HEK293 (cell line): Measurements from ENCODE around the gene NAALADL2.

ENCODE experiments used
- CTCF ChIA-PET: fragments of 350-600 bp; formaldehyde crosslinking; extraction: SDS; loops from one replicate; lab custom pipeline; 2021; ENCODE audit warnings: antibody characterized with exemption; lab: Yijun Ruan, JAX
- POLR2A ChIA-PET: fragments of 300-600 bp; formaldehyde crosslinking; extraction: SDS; loops from one replicate; lab custom pipeline; 2020; ENCODE audit warnings: antibody characterized with exemption, inconsistent platforms; lab: Yijun Ruan, JAX
- H3K27ac ChIP-seq: fragments of 200-500 bp; sonication (Bioruptor generic); 2 replicates; pipeline ENCODE4 v1.5.1; 2014; ENCODE audit warnings: low read depth, low read length, control low read depth, inconsistent platforms; ENCODE audit errors: extremely low read depth
- H3K36me3 ChIP-seq, 2 experiments: fragments of 200-500 bp in 1 of 2; sonication (Bioruptor generic) in 1 of 2; 1 replicate in 1 of 2; 2 replicates in 1 of 2; pipeline ENCODE4 v1.5.1; 2014 to 2017; ENCODE audit warnings: inconsistent platforms in 2 of 2, low read length in 2 of 2; ENCODE audit not compliant: control insufficient read depth in 2 of 2, insufficient read depth in 1 of 2
- H3K4me1 ChIP-seq: fragments of 200-500 bp; sonication (Bioruptor generic); 2 replicates; pipeline ENCODE4 v1.5.1; 2014; ENCODE audit warnings: mild to moderate bottlenecking, low read length, inconsistent platforms; ENCODE audit not compliant: control insufficient read depth, insufficient read depth
- H3K4me3 ChIP-seq: 2 replicates; pipeline ENCODE4 v1.5.1; 2011; ENCODE audit warnings: low read depth, mild to moderate bottlenecking, control low read depth, low read length, moderate library complexity
- H3K9me3 ChIP-seq: fragments of 200-500 bp; sonication (Bioruptor generic); 2 replicates; pipeline ENCODE4 v1.5.1; 2014; ENCODE audit warnings: low read depth, low read length, inconsistent platforms; ENCODE audit not compliant: control insufficient read depth, insufficient read depth
- EGR2 ChIP-seq: fragments of 450-650 bp; formaldehyde crosslinking; IDR thresholded peaks from 2 replicates; pipeline ENCODE4 v1.5.1; 2016; ENCODE audit warnings: low read depth, missing biosample characterization, missing genetic modification characterization
- HOXD13 ChIP-seq: sonication (generic); formaldehyde crosslinking; IDR thresholded peaks from 2 replicates; pipeline ENCODE4 v1.8.0; 2022; ENCODE audit warnings: missing genetic modification reagents, borderline replicate concordance
- IKZF3 ChIP-seq: fragments of 450-650 bp; IDR thresholded peaks from 2 replicates; pipeline ENCODE4 v1.5.0; 2018; ENCODE audit warnings: missing biosample characterization, mild to moderate bottlenecking, missing genetic modification characterization, moderate library complexity
- KLF10 ChIP-seq: fragments of 450-650 bp; IDR thresholded peaks from 2 replicates; pipeline ENCODE4 v1.5.1; 2018; ENCODE audit warnings: missing biosample characterization, mild to moderate bottlenecking, missing genetic modification characterization
- MZF1 ChIP-seq: fragments of 450-650 bp; formaldehyde crosslinking; IDR thresholded peaks from 2 replicates; pipeline ENCODE4 v1.5.1; 2017; ENCODE audit warnings: missing biosample characterization, missing genetic modification characterization, borderline replicate concordance
- SCRT1 ChIP-seq: fragments of 450-650 bp; formaldehyde crosslinking; IDR thresholded peaks from 2 replicates; pipeline ENCODE4 v1.5.1; 2016; ENCODE audit warnings: missing biosample characterization, missing genetic modification characterization, borderline replicate concordance
- TRIM28 ChIP-seq: IDR thresholded peaks from 2 replicates; pipeline ENCODE4 v1.6.1; 2011; ENCODE audit warnings: low read length, control low read depth, borderline replicate concordance
- ZNF112 ChIP-seq: fragments of 450-650 bp; formaldehyde crosslinking; IDR thresholded peaks from 2 replicates; pipeline ENCODE4 v1.5.0; 2017; ENCODE audit warnings: missing biosample characterization, missing genetic modification characterization
- ZNF121 ChIP-seq: fragments of 450-650 bp; formaldehyde crosslinking; IDR thresholded peaks from 2 replicates; pipeline ENCODE4 v1.5.1; 2016; ENCODE audit warnings: missing biosample characterization, missing genetic modification characterization
- ZNF133 ChIP-seq: fragments of 450-650 bp; formaldehyde crosslinking; IDR thresholded peaks from 2 replicates; pipeline ENCODE4 v1.5.1; 2016; ENCODE audit warnings: missing biosample characterization, missing genetic modification characterization
- ZNF146 ChIP-seq: fragments of 450-650 bp; formaldehyde crosslinking; IDR thresholded peaks from 2 replicates; pipeline ENCODE4 v1.5.1; 2016; ENCODE audit warnings: missing biosample characterization, missing genetic modification characterization
- ZNF174 ChIP-seq: fragments of 450-650 bp; formaldehyde crosslinking; IDR thresholded peaks from 2 replicates; pipeline ENCODE4 v1.5.0; 2017; ENCODE audit warnings: missing biosample characterization, mild to moderate bottlenecking, missing genetic modification characterization
- ZNF19 ChIP-seq: fragments of 450-650 bp; formaldehyde crosslinking; IDR thresholded peaks from 2 replicates; pipeline ENCODE4; 2016; ENCODE audit warnings: missing biosample characterization, missing genetic modification characterization, low read depth
- ZNF223 ChIP-seq: fragments of 450-650 bp; formaldehyde crosslinking; IDR thresholded peaks from 2 replicates; pipeline ENCODE4 v1.5.1; 2016; ENCODE audit warnings: missing biosample characterization, missing genetic modification characterization
- ZNF239 ChIP-seq: fragments of 450-650 bp; formaldehyde crosslinking; IDR thresholded peaks from 2 replicates; pipeline ENCODE4 v1.5.1; 2016; ENCODE audit warnings: missing biosample characterization, missing genetic modification characterization
- ZNF324 ChIP-seq: fragments of 450-650 bp; formaldehyde crosslinking; IDR thresholded peaks from 2 replicates; pipeline ENCODE4 v1.5.1; 2016; ENCODE audit warnings: missing biosample characterization, missing genetic modification characterization
- ZNF366 ChIP-seq: fragments of 450-650 bp; formaldehyde crosslinking; conservative IDR thresholded peaks from 2 replicates; pipeline ENCODE4 v1.5.1; 2016; ENCODE audit warnings: missing biosample characterization, missing genetic modification characterization
- ZNF548 ChIP-seq: fragments of 450-650 bp; formaldehyde crosslinking; IDR thresholded peaks from 2 replicates; pipeline ENCODE4 v1.5.1; 2016; ENCODE audit warnings: missing biosample characterization, missing genetic modification characterization
- ZNF560 ChIP-seq: fragments of 450-650 bp; formaldehyde crosslinking; IDR thresholded peaks from 2 replicates; pipeline ENCODE4 v1.5.1; 2017; ENCODE audit warnings: missing biosample characterization, missing genetic modification characterization, borderline replicate concordance
- ZNF600 ChIP-seq: fragments of 450-650 bp; formaldehyde crosslinking; IDR thresholded peaks from 2 replicates; pipeline ENCODE4 v1.5.1; 2016; ENCODE audit warnings: missing biosample characterization, missing genetic modification characterization
- ZNF707 ChIP-seq: fragments of 450-650 bp; formaldehyde crosslinking; IDR thresholded peaks from 2 replicates; pipeline ENCODE4 v1.5.1; 2016; ENCODE audit warnings: missing biosample characterization, missing genetic modification characterization
- ZNF777 ChIP-seq: fragments of 450-650 bp; formaldehyde crosslinking; IDR thresholded peaks from 2 replicates; pipeline ENCODE4 v1.5.1; 2017; ENCODE audit warnings: missing biosample characterization, missing genetic modification characterization, borderline replicate concordance
- ZNF791 ChIP-seq: fragments of 450-650 bp; formaldehyde crosslinking; IDR thresholded peaks from 2 replicates; pipeline ENCODE4 v1.5.1; 2016; ENCODE audit warnings: missing biosample characterization, missing genetic modification characterization
- TF ChIP-seq, protein P1 (sequence below): fragments of 450-650 bp; formaldehyde crosslinking; IDR thresholded peaks from 2 replicates; pipeline ENCODE4 v1.5.1; 2016; ENCODE audit warnings: missing biosample characterization, missing genetic modification characterization
- TF ChIP-seq, protein P2 (sequence below): fragments of 450-650 bp; formaldehyde crosslinking; IDR thresholded peaks from 2 replicates; pipeline ENCODE4 v1.5.1; 2016; ENCODE audit warnings: missing biosample characterization, missing genetic modification characterization
- TF ChIP-seq, protein P3 (sequence below): fragments of 450-650 bp; formaldehyde crosslinking; IDR thresholded peaks from 2 replicates; pipeline ENCODE4 v1.5.1; 2016; ENCODE audit warnings: missing biosample characterization, missing genetic modification characterization
- TF ChIP-seq, protein P4 (sequence below): fragments of 450-650 bp; formaldehyde crosslinking; IDR thresholded peaks from 2 replicates; pipeline ENCODE4 v1.5.1; 2016; ENCODE audit warnings: missing biosample characterization, missing genetic modification characterization

The NAALADL2 gene

DNA sequence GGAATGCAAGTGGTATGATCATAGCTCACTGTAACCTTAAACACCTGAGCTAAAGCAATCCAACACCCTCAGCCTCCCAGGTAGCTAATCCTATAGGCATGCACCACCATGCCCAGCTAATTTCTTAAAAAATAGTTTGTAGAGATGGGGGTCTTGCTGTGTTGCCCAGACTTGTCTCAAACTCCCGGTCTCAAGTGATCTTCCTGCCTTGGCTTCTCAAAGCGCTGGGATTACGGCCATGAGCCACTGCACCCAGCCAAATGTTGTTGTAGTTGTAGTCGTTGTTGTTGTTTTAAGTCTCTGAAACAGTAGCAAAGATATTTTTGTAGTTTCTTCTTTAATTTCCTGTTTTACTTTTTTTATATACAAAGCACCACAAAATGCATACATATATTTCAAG, 616.6 kb downstream of the NAALADL2 start:
- ChIA-PET CTCF (no interaction called here), POLR2A (no interaction called here)
- no peak overlapping the region for H3K4me3 ChIP-seq
- no peaks in the 10 kb centered on the region for H3K4me1 ChIP-seq
- H3K27ac ChIP-seq: no peak overlapping the region
- no peaks in the 10 kb centered on the region for H3K9me3 ChIP-seq
- TF ChIP-seq, protein P1, sequence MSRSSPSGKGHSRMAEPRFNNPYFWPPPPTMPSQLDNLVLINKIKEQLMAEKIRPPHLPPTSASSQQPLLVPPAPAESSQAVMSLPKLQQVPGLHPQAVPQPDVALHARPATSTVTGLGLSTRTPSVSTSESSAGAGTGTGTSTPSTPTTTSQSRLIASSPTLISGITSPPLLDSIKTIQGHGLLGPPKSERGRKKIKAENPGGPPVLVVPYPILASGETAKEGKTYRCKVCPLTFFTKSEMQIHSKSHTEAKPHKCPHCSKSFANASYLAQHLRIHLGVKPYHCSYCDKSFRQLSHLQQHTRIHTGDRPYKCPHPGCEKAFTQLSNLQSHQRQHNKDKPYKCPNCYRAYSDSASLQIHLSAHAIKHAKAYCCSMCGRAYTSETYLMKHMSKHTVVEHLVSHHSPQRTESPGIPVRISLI: no peak
- TF ChIP-seq KLF10 (no peak), ZNF223 (no peak), ZNF239 (tag by site-specific recombination) (no peak), SCRT1 (tag by site-specific recombination) (no peak), ZNF112 (tag by site-specific recombination) (no peak), ZNF174 (no peak), ZNF548 (tag by site-specific recombination) (no peak), HOXD13 (no peak), ZNF146 (tag by site-specific recombination) (no peak)
- no peaks in the 10 kb centered on the region for H3K36me3 ChIP-seq

DNA sequence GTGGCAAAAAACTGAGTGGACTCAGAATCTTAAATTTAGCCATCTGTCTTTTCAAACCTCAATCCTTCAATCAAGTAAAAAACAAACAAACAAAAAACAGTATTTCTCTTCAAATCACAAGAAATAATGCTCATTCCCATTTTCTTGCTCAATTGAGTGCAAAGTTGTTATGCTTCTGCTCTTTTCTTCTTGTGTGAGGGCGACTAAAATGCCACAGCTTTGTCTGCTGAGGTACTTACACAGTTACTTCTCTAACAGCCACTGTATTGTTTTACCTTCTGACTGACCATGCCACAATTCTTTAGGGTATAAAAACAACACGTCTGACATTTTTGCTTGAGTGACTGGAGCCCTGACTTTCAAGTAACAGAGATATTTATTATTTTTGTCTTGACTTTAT, 617.4 kb downstream of the NAALADL2 start:
- ChIA-PET CTCF (no interaction called here), POLR2A (no interaction called here)
- no peaks in the 10 kb centered on the region for H3K36me3 ChIP-seq
- no peak overlapping the region for H3K4me3 ChIP-seq
- no peaks in the 10 kb centered on the region for H3K9me3 ChIP-seq
- TF ChIP-seq ZNF19 (no peak), ZNF174 (no peak), ZNF791 (tag by site-specific recombination) (no peak), ZNF777 (tag by site-specific recombination) (no peak), ZNF560 (tag by site-specific recombination) (no peak), TRIM28 (no peak), ZNF707 (tag by site-specific recombination) (no peak), ZNF600 (tag by site-specific recombination) (no peak), EGR2 (tag by site-specific recombination) (no peak), ZNF133 (tag by site-specific recombination) (no peak), ZNF324 (tag by site-specific recombination) (no peak), ZNF366 (no peak), ZNF121 (tag by site-specific recombination) (no peak), MZF1 (tag by site-specific recombination) (no peak), IKZF3 (tag by site-specific recombination) (no peak)
- TF ChIP-seq, protein P2, sequence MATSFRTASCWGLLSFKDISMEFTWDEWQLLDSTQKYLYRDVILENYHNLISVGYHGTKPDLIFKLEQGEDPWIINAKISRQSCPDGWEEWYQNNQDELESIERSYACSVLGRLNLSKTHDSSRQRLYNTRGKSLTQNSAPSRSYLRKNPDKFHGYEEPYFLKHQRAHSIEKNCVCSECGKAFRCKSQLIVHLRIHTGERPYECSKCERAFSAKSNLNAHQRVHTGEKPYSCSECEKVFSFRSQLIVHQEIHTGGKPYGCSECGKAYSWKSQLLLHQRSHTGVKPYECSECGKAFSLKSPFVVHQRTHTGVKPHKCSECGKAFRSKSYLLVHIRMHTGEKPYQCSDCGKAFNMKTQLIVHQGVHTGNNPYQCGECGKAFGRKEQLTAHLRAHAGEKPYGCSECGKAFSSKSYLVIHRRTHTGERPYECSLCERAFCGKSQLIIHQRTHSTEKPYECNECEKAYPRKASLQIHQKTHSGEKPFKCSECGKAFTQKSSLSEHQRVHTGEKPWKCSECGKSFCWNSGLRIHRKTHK (tag by site-specific recombination): no peak
- TF ChIP-seq, protein P3, sequence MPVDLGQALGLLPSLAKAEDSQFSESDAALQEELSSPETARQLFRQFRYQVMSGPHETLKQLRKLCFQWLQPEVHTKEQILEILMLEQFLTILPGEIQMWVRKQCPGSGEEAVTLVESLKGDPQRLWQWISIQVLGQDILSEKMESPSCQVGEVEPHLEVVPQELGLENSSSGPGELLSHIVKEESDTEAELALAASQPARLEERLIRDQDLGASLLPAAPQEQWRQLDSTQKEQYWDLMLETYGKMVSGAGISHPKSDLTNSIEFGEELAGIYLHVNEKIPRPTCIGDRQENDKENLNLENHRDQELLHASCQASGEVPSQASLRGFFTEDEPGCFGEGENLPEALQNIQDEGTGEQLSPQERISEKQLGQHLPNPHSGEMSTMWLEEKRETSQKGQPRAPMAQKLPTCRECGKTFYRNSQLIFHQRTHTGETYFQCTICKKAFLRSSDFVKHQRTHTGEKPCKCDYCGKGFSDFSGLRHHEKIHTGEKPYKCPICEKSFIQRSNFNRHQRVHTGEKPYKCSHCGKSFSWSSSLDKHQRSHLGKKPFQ: no peak
- TF ChIP-seq, protein P4, sequence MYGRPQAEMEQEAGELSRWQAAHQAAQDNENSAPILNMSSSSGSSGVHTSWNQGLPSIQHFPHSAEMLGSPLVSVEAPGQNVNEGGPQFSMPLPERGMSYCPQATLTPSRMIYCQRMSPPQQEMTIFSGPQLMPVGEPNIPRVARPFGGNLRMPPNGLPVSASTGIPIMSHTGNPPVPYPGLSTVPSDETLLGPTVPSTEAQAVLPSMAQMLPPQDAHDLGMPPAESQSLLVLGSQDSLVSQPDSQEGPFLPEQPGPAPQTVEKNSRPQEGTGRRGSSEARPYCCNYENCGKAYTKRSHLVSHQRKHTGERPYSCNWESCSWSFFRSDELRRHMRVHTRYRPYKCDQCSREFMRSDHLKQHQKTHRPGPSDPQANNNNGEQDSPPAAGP (tag by site-specific recombination): no peak
- no peak overlapping the region for H3K27ac ChIP-seq
- H3K4me1 ChIP-seq: no peaks in the 10 kb centered on the region
